GM10248 (cell line): Measurements from ENCODE around the gene ZBTB32.

Experiments
- CTCF ChIA-PET: fragments of 300-600 bp; sonication (Branson Sonifier 250); formaldehyde crosslinking; extraction: SDS; loops from one replicate; lab custom pipeline; 2021; ENCODE audit warnings: antibody characterized with exemption; lab: Yijun Ruan, JAX
- POLR2A ChIA-PET: fragments of 350-650 bp; sonication (Branson Sonifier 250); formaldehyde crosslinking; extraction: SDS; loops from one replicate; lab custom pipeline; 2020; ENCODE audit warnings: antibody characterized with exemption; lab: Yijun Ruan, JAX
- DNase-seq: peaks from one replicate; pipeline ENCODE4 v3.0.0; 2012; ENCODE audit errors: extremely low spot score
- TF ChIP-seq, protein P1 (sequence below): IDR thresholded peaks from 2 replicates; pipeline ENCODE4 v1.5.1; 2012; ENCODE audit warnings: mild to moderate bottlenecking, low read depth; ENCODE audit errors: extremely low read depth, missing control alignments, control extremely low read depth

ZBTB32 gene

DNA sequence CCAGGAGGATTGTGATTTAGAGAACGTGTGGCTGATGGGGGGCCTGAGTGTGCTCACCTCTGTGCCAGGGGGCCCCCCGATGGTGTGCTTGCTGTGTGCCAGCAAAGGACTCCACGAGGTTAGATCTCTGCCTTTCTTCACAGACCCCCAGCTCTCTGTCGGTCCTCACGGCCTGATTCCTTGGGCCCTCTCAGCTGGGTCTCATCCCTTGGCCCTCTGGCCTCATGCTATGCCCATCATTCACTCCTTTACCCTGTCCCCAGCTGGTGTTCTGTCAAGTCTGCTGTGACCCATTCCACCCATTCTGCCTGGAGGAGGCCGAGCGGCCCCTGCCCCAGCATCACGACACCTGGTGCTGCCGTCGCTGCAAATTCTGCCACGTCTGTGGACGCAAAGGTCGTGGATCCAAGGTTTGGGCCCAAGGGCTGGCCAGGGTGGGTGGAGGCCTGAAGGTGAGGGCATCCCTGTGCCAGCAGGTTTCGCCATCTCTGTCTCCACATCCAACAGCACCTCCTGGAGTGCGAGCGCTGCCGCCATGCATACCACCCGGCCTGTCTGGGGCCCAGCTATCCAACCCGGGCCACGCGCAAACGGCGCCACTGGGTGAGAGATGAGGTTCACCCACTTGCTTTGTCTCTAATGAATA is 21.0 kb downstream of the ZBTB32 start:
- no peak for DNase-seq
- TF ChIP-seq, protein P1, sequence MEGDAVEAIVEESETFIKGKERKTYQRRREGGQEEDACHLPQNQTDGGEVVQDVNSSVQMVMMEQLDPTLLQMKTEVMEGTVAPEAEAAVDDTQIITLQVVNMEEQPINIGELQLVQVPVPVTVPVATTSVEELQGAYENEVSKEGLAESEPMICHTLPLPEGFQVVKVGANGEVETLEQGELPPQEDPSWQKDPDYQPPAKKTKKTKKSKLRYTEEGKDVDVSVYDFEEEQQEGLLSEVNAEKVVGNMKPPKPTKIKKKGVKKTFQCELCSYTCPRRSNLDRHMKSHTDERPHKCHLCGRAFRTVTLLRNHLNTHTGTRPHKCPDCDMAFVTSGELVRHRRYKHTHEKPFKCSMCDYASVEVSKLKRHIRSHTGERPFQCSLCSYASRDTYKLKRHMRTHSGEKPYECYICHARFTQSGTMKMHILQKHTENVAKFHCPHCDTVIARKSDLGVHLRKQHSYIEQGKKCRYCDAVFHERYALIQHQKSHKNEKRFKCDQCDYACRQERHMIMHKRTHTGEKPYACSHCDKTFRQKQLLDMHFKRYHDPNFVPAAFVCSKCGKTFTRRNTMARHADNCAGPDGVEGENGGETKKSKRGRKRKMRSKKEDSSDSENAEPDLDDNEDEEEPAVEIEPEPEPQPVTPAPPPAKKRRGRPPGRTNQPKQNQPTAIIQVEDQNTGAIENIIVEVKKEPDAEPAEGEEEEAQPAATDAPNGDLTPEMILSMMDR = no peak
- ChIA-PET POLR2A (interaction anchor here (1.8 to 4.3 kb wide), 2 partner anchors 15 to 28 kb away, joined by 4 to 20 read pairs; no protein-coding TSS in a partner anchor), CTCF (interaction anchor here (3.0 kb wide), 1 partner anchor 10 kb away, joined by 20 read pairs; no protein-coding TSS in a partner anchor)

DNA sequence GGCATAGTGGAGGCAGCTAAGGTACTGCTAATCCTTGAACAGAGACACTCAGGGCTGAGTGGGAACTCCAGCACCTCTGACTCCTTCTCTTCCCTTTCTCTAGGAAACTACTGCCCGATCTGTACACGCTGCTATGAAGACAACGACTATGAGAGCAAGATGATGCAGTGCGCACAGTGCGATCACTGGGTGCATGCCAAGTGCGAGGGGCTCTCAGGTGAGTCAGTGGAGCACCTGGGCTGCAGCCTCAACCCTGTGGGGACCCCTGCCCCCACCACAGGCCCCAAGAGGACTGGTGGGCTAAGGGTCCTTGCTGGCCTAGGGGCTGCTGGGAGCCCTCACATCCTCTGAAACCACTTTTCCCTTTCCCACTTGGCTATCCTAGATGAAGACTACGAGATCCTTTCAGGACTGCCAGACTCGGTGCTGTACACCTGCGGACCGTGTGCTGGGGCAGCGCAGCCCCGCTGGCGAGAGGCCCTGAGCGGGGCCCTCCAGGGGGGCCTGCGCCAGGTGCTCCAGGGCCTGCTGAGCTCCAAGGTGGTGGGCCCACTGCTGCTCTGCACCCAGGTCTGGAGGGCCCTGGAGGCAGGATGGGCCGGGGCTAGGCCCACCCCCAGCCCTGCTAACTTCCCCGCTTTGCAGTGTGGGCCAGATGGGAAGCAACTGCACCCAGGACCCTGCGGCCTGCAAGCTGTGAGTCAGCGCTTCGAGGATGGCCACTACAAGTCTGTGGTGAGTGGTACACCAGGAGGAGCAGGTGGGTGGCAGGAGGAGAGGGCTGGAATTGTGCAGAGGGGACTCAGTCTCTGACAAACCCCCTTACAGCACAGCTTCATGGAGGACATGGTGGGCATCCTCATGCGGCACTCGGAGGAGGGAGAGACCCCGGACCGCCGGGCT is 22.9 kb downstream of the ZBTB32 start:
- no peak for DNase-seq
- ChIA-PET POLR2A (interaction anchor here (0.5 to 4.3 kb wide), 3 partner anchors 10 to 393 kb away, joined by 3 to 20 read pairs (median 5); no protein-coding TSS in a partner anchor), CTCF (interaction anchor here (0.8 to 1.5 kb wide), 5 partner anchors 10 to 70 kb away, joined by 3 to 5 read pairs (median 3); partner anchors contain the start of gene IGFLR1)
- TF ChIP-seq, protein P1 = no peak

DNA sequence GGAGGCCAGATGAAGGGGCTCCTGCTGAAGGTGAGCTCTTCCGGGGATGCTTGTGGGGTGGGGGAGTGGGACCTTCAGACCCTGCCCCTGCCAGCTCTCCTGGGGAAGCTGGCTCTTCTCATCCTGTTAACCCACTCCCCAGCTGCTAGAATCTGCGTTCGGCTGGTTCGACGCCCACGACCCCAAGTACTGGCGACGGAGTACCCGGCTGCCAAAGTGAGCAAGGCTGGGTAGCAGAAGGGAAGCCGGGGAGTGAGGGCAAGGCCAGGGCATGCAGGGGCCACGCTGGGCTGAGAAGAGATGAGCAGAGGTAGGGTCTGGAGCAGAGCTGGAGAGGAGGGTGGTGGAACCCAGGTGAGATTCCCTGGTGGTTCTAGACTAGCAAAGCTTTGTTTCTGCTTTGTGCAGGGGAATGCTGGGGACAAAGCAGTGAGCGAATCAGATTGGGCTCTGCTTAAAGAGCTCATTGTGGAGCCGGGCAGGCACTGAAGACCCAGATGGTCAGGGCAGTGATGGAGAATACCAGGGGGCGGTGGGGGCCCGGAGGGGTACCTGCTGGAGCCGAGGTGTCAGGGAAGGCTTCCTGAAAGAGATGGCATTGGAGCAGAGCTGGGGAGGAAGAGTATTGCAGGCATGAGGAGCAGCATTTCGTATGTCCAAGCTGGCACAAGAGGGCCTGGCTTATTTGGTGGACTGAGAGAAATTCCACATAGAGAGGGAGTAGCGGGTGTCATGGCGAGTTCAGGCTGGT is 23.8 kb downstream of the ZBTB32 start:
- ChIA-PET CTCF (interaction anchor here (0.8 to 1.5 kb wide), 4 partner anchors 9 to 70 kb away, joined by 3 to 5 read pairs (median 4); partner anchors contain the start of gene IGFLR1), POLR2A (interaction anchor here (0.5 to 4.3 kb wide), 3 partner anchors 9 to 393 kb away, joined by 3 to 20 read pairs (median 5); no protein-coding TSS in a partner anchor)
- TF ChIP-seq, protein P1 = no peak
- no peak for DNase-seq

DNA sequence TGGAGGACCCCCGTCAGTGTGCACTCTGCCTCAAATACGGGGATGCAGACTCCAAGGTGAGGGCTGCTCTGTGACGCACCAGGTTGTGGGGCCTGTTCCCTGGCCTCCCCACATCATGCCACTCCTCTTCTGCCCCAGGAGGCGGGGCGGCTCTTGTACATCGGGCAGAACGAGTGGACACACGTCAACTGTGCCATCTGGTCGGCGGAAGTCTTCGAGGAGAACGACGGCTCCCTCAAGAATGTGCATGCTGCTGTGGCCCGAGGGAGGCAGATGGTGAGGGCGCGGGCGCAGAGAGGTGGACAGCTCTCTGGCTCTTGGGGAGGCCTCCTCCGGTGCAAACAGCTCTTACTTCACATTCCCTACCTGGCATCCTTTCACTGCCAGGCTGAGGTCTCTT is 24.7 kb downstream of the ZBTB32 start:
- no peak for DNase-seq
- TF ChIP-seq, protein P1 = no peak
- ChIA-PET CTCF (interaction anchor here (1.5 kb wide), 1 partner anchor 32 kb away, joined by 3 read pairs; no protein-coding TSS in a partner anchor), POLR2A (interaction anchor here (1.9 to 4.3 kb wide), 2 partner anchors 8 to 12 kb away, joined by 5 to 20 read pairs; no protein-coding TSS in a partner anchor)

DNA sequence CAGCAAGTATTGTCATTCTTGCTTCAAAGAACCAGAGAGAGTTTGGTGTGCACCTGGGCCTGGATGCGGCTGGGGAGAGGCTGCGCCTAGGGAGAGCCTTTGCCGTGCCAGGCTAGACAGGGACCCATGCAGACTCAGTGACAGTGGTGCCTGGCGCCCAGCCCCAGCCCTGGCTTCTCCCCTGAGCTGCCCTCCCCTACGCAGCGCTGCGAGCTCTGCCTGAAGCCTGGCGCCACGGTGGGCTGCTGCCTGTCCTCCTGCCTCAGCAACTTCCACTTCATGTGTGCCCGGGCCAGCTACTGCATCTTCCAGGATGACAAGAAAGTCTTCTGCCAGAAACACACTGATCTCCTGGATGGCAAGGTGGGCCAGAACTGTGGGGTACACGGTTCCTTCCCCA is 25.4 kb downstream of the ZBTB32 start:
- TF ChIP-seq, protein P1 = no peak
- ChIA-PET CTCF (no interaction called here), POLR2A (interaction anchor here (1.7 to 4.3 kb wide), 2 partner anchors 11 kb away, joined by 8 to 20 read pairs; no protein-coding TSS in a partner anchor)
- DNase-seq = no peak

DNA sequence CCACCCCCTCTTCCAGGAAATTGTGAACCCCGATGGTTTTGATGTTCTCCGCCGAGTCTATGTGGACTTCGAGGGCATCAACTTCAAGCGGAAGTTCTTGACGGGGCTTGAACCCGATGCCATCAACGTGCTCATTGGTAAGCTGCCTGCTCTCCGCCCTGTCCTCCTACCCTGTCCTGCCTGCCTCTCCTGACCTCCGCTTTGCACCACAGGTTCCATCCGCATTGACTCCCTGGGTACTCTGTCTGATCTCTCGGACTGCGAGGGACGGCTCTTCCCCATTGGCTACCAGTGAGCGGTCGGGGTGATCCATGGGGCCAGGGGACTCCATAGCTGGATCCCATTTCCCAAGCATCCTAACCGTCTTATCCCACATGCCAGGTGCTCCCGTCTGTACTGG is 26.0 kb downstream of the ZBTB32 start:
- ChIA-PET CTCF (interaction anchor here (1.1 kb wide), 1 partner anchor 12 kb away, joined by 3 read pairs; no protein-coding TSS in a partner anchor), POLR2A (interaction anchor here (0.9 to 1.7 kb wide), 2 partner anchors 10 to 14 kb away, joined by 3 to 8 read pairs; no protein-coding TSS in a partner anchor)
- TF ChIP-seq, protein P1 = no peak
- DNase-seq = no peak
